ENCODE results near the gene EPHB2.

GRCh38 chr1:22919341-22920025, 208.8 kb downstream of the EPHB2 start:
- no peak for TF ChIP-seq EZH2 (IDR thresholded peaks at IDR 0.05; ENCODE audit: insufficient read depth, poor library complexity, severe bottlenecking)
- no peak for TF ChIP-seq EZH2phosphoT487 (IDR thresholded peaks at IDR 0.05; ENCODE audit: insufficient read depth, low read depth)

Measured in GM23248 (cell line).